NCI-H526 treated with DMSO at 0.1 percent for 48 hours (cell line): Measurements from ENCODE around the gene WDR64.

Source experiments
- DNase-seq: peaks from one replicate; lab custom pipeline; 2025; lab: John Stamatoyannopoulos, UW

WDR64 gene

DNA sequence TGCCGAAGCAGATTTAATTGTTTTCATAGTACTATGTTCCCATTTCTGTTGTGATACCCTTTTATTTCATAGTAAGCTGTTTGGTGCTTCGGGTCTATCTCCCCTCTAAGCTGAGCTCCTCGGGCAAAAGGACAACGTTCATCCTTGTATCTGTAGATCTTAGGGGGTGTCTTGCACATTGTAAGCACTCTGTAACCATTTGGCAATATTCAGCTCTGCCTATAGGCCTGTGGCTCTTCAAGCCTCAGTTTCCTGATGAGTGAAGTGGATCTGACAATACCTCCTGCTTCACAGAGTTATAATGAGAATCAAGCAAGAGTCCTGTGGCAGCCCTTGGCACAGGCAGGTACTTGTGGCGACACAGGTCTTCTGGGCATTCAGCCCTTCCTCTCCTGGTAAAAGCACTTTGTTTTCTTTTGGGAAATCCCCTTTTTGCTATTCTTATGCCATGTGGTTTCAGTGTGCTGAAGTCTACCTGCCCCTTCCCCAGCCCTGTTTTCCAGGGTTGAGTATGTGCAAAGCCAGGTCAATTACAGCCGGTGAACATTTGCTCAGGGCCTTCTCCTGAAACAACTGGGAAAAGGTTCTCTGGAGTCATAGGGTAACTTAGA is 187.4 kb downstream of the WDR64 start:
- no peak for DNase-seq

DNA sequence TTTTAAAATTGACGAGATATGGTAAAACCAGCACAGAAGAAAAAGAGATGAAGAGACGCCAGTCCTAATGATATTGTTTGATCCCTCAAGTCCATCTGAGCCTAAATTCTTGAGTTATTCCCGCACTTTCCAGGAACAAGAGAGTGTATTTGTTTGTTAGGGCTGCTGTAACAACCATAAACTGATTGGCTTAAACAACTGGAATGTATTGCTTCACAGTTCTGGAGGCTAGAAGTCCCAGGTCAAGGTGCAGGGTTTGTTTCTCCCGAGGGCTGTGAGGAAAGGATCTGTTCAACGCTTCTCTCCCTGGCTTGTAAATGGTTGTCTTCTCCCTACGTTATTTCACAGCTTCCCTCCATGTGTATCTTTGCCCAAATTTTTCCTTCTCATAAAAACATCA is 188.1 kb downstream of the WDR64 start:
- DNase-seq, result no peak

DNA sequence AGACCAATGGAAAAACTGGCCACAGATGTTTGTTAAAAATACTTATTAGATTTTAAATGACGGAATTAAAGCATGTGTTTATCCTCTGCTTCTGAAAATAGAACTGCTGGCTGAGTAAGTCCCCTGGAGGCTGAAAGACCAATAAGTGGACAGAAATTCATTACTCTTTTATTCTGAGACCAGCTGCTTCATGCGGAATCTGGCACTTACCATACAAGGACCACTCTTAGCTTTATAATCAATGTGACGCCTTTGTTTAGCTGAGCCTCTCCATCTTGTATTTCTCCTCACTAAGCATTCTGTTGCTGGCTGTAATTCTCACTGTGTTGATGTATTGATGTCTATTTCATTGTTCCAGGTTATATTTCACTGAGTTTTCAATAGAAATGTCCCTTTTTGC is 189.6 kb downstream of the WDR64 start:
- no peak for DNase-seq

DNA sequence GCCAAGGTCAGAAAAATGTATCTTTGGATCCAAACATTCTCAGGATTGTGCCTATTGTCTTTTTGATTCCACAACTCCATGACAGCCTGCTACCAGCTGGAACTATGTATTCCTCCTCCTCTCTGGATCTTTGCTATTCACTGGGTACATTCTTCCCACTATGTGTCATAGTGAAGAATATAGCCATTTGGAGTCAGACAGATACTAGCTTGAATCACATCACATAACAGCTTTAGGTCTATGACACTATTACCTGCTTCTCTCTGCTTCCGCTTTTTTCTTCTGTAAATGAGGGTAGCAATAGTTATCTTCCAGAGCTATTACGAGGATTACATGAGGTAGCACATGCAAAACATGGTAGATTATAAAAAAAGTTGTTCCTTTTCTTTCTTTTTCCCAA is 190.5 kb downstream of the WDR64 start:
- no peak for DNase-seq

DNA sequence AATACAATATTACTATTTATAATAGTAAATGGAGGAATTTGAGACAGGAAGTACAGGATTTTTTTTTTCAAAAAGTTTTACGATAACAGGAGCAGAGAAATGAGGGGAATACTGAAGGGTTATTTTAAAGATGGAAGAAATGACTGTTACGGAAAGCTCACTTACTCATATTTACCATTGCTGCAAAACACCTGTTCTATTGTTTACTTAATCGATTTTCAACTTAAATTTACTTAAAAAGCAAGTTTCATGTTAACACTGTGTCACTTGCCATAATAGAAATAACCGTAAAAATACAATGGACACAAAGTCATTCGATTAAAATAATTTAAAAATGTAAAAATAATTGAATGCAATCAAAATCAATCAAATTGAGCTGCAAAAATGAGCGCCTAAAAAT is 192.5 kb downstream of the WDR64 start:
- no peak for DNase-seq

DNA sequence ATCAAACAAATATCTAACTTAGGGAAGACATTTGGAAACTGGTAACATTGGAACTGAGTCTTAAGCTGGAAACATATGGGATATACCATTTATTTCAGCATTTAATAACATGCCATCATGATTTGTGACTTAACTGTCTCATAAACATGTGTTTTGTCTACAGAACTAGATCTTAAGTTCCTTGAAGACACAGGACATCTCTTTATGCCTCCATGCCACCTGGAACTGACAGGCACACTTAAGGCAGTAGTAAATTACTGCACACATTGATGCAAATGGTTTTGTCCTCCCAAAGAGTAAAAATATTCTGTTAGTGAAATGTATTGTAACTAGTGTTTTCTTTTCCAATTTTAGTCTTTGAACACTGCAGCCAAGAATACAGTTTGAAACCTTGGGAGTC is 194.3 kb downstream of the WDR64 start:
- no peak for DNase-seq

DNA sequence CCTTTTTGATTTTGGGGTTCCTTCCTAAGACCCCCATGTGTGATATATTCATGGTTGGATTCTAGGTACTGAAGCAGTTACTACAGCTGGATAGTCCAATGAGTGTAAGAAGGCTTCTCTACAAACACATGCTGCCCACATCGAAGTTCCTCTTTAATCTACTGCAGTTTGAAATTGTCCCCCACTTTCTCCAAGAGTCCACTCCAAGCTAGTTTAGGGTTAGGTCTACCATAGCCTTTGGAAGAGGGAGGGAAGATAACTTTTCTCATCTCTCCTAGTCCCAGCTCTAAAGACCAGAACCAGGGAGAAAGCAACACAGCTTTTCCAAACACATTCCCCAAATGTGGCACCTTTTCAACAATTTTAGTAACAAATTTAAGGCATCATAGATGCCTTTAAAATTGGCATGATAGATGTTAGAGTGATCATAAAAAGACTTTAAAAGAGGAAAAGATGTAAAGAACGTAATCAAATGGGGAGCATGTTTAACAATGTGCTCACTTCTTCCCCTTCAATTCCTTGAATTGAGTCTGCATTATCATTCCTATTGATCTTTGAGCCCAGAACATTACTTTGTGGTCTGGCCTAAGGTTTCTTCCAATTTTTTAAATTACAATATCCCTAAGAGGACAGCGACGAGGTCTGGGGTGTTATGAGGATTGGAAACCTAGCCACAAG is 194.9 kb downstream of the WDR64 start:
- DNase-seq, result no peak

DNA sequence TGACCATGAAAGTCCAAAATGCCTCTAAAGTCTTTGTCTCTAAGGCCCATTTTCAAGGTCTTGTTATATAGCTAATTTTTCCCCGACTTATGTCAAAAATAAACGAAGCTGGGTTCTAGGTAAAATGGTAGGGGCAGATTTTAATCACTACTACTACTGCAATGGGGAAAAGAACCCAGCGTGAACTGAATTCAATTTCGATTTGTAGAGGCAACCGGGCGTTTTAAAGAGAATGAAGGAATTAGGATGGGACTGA is 195.4 kb downstream of the WDR64 start:
- no peak for DNase-seq

DNA sequence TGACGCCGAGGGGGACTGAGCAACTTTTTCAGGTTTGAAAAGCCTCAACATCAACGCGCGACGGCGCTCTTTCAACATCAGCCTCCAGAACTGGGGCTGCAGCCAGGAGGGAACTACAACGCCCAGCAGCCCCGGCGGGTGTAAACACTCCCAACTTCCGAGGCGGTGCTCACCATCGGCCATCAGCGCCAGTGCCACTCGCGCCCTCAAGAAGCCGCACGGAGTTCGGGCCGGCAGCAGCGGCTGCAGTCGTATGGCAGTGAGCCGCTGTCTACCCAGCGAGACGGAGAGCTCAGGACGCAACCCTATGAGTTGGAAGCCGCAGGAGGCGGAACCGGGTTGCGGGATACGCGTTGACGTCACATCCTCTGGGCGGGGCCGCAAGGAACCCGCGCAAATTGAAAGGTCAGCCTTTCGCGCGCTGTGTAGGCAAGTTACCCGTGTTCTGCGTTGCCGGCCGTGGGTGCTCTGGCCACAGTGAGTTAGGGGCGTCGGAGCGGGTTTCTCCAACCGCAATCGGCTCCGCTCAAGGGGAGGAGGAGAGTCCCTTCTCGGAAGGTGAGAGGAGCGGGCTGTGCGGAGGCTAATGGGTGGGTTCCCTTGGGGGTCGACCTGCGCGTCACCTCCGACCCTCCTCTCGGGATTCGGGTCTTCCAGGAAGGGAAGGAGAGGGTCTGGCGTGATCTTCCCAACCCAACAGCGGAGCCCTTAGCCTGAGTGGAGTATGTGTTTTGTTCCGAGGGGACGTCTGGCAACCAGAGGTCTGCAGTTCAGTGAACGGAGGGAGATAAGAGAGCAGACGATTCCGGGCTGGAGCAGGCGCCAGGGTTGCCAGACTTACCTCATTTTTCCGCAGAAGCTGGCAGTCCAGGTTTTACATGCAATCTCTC is 196.0 kb downstream of the WDR64 start, which contains the start of gene EXO1:
Gene EXO1, plus strand, starts transcription at position 409 of the 890 bp plus-strand sequence. CDS start 2,222 bp downstream, outside the sequence.
- DNase-seq, result peak; percentile 81

DNA sequence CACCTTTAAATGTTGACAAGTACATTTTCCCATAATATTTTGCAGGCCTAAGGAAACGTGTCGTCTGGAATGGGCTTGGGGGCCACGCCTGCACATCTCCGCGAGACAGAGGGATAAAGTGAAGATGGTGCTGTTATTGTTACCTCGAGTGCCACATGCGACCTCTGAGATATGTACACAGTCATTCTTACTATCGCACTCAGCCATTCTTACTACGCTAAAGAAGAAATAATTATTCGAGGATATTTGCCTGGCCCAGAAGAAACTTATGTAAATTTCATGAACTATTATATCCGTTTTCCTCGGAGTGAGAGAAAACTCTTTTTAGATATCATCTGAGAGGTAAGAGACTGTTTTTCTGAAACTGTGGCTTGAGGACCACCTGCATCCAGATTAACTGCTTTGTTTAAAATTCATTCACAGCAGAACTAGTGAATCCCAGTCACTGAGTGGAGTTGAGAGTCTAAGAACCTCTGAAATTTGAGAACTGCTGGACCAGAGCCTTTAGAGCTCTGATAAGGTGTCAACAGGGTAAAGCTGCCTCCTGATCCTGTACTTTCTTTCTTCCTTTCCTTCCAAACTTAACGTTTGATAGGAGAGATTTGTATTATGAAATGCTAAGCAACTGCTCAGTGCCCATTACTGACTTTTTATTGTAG is 196.7 kb downstream of the WDR64 start:
- no peak for DNase-seq

DNA sequence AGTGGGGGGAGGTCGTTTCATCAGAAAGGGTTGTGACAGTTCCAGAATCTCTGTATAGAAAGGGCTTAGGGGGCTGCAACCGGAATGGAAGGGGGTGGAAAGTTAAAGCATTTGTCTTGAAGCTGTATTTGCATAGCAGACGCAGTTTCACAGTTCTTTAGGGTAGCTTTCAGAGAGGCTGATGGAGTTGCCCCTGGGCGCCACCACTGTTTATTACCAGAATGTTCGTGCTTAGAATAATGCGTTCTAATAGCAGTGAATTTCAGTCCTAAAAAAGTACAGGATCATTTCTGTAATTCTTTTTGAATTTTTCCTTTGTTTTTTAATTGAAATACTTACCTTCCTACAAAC is 197.2 kb downstream of the WDR64 start:
- DNase-seq, result no peak
